ENCODE data around the gene PIK3AP1.

DNA sequence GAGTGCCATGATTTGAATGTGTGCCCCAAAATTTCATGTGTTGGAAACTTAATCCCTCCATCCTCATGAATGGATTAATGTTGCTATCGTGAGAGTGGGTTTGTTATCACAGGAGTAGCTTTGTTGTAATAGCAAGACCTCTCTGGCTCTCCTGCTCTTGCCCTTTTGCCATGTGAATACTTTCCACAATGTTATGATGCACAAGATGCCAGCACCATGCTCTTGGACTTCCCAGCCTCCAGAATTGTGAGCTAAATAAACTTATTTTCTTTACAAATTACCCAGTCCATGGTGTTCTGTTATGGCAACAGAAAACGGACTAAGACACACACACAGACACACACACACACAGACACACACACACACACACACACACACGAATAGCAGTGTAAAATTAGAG is 82.2 kb downstream of the PIK3AP1 start:
- TF ChIP-seq, protein P1, sequence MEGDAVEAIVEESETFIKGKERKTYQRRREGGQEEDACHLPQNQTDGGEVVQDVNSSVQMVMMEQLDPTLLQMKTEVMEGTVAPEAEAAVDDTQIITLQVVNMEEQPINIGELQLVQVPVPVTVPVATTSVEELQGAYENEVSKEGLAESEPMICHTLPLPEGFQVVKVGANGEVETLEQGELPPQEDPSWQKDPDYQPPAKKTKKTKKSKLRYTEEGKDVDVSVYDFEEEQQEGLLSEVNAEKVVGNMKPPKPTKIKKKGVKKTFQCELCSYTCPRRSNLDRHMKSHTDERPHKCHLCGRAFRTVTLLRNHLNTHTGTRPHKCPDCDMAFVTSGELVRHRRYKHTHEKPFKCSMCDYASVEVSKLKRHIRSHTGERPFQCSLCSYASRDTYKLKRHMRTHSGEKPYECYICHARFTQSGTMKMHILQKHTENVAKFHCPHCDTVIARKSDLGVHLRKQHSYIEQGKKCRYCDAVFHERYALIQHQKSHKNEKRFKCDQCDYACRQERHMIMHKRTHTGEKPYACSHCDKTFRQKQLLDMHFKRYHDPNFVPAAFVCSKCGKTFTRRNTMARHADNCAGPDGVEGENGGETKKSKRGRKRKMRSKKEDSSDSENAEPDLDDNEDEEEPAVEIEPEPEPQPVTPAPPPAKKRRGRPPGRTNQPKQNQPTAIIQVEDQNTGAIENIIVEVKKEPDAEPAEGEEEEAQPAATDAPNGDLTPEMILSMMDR (IDR thresholded peaks at IDR 0.05) = no peak
- no peak for TF ChIP-seq POLR2A (IDR thresholded peaks at IDR 0.05)
